Right forelimb (tissue), 1 donor: ENCODE data around the gene ATG10.
"Not testable (repeated sequence)": the region's sequence is repeated elsewhere in the genome, so short reads cannot be mapped to it uniquely, and the experiment has no call there.

Source experiments
- DNase-seq: peaks from one replicate; pipeline ENCODE4 v3.0.0-alpha.2; 2018

The ATG10 gene

GRCh38 chr5:81983148-81983547 lies 11.3 kb downstream of the ATG10 start:
- not testable (repeated sequence) for DNase-seq

DNA sequence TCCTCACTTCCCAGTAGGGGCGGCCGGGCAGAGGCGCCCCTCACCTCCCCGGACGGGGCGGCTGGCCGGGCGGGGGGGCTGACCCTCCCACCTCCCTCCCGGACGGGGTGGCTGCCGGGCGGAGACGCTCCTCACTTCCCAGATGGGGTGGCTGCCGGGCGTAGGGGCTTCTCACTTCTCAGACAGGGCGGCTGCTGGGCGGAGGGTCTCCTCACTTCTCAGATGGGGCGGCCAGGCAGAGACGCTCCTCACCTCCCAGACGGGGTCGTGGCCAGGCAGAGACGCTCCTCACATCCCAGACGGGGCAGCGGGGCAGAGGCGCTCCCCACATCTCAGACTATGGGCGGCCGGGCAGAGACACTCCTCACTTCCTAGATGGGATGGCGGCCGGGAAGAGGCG lies 11.7 kb downstream of the ATG10 start:
- not testable (repeated sequence) for DNase-seq

DNA sequence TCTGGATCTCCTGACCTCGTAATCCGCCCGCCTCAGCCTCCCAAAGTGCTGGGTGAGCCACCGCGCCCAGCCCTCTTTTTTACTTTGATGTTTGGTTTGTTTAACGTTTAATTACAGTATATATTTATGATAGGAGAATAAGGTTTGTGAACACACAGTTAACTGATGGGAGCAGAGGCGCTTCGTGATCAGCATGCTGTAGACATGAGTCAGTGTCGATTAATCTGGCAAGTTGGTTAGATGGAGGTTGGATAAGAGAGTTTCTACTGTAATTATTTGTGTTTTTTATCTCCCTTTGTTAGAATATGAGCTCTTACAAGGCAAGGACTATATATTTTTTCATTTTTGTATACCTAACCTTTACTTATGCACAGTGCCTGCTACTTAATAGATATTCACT lies 14.3 kb downstream of the ATG10 start:
- no peak for DNase-seq

- no peak for DNase-seq
Observed at GRCh38 chr5:81989204-81989603, 17.4 kb downstream of the ATG10 start.

- no peak for DNase-seq
Observed at GRCh38 chr5:81994679-81995078, 22.9 kb downstream of the ATG10 start.

DNA sequence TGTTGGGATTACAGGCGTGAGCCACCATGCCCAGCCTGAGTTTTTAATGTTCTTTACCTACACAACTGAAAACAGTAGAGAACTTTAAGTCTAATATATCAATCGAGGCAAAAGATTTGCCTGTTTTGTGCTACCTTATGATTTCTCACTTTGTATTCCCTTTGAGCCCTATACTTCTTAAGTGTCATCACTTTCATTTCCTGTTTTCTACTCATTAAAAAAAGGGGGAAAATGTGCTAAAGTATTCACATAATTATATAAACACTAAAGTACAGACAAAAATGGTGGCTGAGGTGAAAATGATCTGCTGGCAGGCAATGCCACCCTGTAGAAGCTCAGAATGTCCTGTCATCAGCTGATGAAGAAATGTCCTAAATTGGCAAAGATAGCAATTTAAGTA lies 23.6 kb downstream of the ATG10 start:
- DNase-seq, result no peak

GRCh38 chr5:82004511-82004910 lies 32.7 kb downstream of the ATG10 start:
- DNase-seq, result no peak

DNA sequence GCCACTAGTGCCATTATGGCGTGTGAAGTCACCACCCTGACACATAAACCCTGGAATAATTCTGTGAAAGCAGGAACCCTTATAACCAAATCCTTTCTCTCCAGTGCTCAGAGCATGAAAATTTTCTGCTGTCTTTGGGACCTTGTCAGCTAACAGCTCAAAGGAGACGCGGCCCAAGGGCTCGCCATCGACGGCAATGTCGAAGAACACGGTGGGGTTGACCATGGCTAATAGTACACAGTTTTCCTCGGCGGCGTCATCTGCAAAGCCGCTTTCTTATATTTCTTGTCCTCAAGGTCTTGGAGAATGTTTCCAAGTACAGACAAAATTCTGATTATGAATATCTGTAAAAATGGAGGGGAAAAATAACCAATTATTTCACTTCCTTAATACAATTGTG lies 38.0 kb downstream of the ATG10 start:
- not testable (repeated sequence) for DNase-seq

DNA sequence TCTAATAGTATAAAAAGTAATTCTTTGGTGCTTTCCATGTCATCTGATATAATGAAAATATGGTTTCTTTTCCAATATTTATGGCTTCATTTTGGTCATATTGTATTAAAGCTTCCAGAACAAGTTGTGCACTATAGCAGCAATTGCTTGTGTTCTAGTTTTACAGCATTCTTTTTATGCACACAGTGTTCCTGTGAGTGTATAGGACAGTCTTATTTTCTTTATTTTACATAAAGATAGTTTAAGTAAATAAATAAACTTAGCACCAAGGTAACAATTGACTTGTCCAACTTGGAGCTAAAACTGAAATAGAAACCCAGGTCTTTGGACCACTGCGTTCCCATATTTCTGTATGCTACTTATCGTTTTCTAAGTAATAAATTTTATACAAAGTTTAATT lies 38.9 kb downstream of the ATG10 start:
- DNase-seq, result no peak

GRCh38 chr5:82011761-82012160 lies 39.9 kb downstream of the ATG10 start:
- DNase-seq, result no peak

DNA sequence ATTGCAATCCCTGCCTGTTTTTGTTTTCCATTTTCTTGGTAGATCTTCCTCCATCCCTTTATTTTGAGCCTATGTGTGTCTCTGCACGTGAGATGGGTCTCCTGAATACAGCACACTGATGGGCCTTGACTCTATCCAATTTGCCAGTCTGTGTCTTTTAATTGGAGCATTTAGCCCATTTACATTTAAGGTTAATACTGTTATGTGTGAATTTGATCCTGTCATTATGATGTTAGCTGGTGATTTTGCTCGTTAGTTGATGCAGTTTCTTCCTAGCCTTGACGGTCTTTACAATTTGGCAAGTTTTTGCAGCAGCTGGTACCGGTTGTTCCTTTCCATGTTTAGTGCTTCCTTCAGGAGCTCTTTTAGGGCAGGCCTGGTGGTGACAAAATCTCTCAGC lies 42.8 kb downstream of the ATG10 start:
- DNase-seq, result not testable (repeated sequence)

DNA sequence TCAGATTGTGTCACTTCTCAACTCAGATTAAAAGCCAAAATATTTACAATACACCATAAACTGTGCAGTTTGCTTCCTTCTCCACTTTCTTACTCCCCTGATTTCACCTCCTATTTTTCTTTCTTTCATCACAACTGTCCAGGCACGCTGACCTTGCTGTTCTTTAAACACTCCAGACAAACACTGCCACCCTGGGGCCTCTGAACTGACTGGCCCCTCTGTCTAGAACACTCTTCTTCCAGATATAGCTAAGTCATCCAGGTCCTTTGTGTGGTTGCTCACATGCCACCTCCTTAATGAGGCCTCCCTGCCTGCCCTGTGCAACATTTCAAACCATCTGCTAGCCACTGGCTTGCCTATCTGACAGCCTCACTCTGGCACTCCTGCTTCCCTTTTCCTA lies 46.6 kb downstream of the ATG10 start:
- DNase-seq, result no peak

GRCh38 chr5:82019342-82020138 lies 47.7 kb downstream of the ATG10 start:
- DNase-seq, result no peak

DNA sequence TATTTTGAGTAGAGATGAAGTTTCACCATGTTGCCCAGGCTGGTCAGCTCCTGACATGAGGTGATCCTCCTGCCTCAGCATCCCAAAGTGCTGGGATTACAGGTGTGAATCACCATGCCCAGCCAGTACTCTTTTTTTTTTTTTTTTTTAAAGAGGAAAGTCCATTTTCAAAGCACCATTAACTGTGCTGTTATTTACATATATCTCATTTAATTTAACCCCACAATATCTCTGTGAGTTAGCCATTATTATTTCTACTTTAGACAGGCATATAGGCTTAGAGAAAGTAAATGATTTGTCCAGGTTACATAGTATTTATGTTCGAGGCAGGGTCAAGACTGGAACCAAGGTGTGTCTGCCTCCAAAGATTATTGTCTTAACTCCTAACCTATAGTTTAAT lies 50.7 kb downstream of the ATG10 start:
- DNase-seq, result no peak

GRCh38 chr5:82023644-82024043 lies 51.8 kb downstream of the ATG10 start:
- DNase-seq, result no peak

DNA sequence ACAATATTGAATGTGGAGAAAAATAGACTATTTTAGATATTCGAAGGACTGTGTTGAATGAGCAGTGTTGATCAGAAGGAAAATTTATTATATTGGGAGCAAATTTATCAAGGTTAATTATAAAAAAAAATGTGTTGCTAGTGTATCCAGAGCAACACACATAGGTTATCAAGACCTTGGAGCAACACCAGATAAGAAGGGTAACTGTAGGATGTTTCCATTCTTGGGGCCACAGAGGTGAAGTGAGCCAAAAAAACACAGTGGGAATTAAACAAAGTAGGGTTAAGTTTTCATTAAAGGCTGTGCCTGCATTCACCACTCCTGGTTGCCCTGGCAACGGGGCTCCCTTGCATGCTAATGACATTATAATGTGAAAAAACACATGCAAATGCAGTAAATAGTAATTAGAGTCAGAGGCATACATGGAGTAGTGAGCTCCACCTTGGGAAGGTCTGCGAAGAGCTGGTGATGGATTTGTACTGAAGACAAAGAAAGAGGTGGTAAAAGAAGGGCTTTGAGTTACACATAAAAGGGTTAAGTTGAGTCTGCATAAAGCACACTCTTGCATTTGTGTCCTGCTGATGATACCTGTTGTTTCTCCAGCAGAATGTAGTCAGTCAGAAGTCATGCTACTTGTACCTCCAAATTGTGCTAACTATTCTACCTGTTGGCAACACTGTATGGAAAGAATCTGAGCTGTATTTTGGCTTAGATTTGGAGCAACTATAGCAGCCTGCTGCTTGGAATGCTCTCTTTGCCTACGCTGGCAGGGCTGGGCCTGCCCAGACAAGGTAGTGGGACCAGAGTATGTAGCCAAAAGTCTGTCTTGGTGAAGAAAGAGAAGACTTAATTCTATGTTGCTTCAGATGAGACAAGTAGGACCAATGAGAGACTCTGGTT lies 59.6 kb downstream of the ATG10 start:
- no peak for DNase-seq

DNA sequence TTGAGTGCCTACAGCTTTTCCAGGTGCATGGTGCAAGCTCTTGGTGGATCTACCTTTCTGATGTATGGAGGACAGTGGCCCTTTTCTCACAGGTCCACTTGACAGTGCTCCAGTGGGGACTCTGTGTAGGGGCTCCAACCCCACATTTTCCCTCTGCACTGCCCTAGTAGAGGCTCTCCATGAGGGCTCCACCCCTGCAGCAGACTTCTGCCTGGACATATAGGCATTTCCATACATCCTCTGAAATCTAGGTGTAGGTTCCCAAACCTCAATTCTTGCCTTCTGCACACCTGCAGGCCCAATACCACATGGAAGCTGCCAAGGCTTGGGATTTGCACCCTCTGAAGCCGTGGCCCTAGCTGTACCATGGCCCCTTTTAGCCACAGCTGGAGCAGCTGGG lies 71.1 kb downstream of the ATG10 start:
- not testable (repeated sequence) for DNase-seq

GRCh38 chr5:82044010-82044409 lies 72.2 kb downstream of the ATG10 start:
- no peak for DNase-seq

GRCh38 chr5:82045554-82046275 lies 73.9 kb downstream of the ATG10 start:
- no peak for DNase-seq

- no peak for DNase-seq
Observed at GRCh38 chr5:82046276-82046647, 74.4 kb downstream of the ATG10 start.

- no peak for DNase-seq
Observed at GRCh38 chr5:82050955-82051354, 79.1 kb downstream of the ATG10 start.

DNA sequence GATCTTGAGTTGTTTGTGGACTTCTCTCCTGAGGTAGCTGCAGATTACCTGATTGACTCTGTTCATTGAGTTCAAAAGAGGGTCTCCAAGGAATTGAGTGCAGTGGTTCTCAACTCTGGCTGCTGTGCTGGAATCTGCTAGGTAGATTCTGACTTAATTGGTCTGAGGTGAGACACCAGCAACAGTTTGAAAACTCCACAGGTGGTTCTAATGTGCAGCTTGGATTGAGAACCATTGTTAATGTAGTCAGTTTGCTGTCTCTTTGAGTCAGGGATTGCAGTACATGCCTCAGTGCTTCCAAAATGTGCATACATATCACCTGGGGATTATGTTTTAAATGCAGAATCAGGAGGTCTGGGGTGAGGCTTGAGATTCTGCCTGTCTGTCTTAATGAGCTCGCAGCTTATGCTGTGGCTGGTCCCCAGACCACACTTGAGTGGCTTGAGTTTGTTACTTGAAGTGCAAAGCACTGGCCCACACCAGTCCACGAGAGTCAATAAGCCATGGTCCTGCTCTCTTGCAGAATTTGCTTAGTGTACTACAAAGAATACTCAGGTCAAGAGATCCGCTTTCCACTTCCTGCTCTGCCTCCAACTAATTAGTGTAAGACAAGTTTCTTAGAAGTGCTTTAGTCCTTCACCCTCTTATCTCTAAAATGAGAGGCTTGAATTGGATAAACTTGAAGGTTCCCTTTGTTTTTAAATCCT lies 82.3 kb downstream of the ATG10 start:
- DNase-seq, result no peak

- no peak for DNase-seq
Observed at GRCh38 chr5:82057051-82057450, 85.2 kb downstream of the ATG10 start.
